Testis (tissue), 2 donors: ENCODE data around the gene RIPPLY3.

Experiments
- POLR2A ChIP-seq: fragments of 450-650 bp; IDR thresholded peaks from one replicate; pipeline ENCODE4 v1.6.1; 2017; ENCODE audit warnings: antibody characterized with exemption, mild to moderate bottlenecking, moderate library complexity
- TF ChIP-seq, protein P1 (sequence below), 3 experiments: fragments of 450-650 bp in 2 of 3; fragments of 200-600 bp in 1 of 3; sonication (generic) in 1 of 3; IDR thresholded peaks; one replicate each; pipeline ENCODE4 v1.5.1; 2016 to 2019; ENCODE audit warnings: antibody characterized with exemption in 3 of 3, mild to moderate bottlenecking in 2 of 3, moderate library complexity in 1 of 3

- TF ChIP-seq, protein P1, sequence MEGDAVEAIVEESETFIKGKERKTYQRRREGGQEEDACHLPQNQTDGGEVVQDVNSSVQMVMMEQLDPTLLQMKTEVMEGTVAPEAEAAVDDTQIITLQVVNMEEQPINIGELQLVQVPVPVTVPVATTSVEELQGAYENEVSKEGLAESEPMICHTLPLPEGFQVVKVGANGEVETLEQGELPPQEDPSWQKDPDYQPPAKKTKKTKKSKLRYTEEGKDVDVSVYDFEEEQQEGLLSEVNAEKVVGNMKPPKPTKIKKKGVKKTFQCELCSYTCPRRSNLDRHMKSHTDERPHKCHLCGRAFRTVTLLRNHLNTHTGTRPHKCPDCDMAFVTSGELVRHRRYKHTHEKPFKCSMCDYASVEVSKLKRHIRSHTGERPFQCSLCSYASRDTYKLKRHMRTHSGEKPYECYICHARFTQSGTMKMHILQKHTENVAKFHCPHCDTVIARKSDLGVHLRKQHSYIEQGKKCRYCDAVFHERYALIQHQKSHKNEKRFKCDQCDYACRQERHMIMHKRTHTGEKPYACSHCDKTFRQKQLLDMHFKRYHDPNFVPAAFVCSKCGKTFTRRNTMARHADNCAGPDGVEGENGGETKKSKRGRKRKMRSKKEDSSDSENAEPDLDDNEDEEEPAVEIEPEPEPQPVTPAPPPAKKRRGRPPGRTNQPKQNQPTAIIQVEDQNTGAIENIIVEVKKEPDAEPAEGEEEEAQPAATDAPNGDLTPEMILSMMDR (IDR thresholded peaks at IDR 0.05): no peak
- TF ChIP-seq POLR2A: no peak
Observed at GRCh38 chr21:37000381-37000780, 6.1 kb upstream of the RIPPLY3 start.
